Epithelial cell of prostate (primary cell): ENCODE results near the gene NHLRC1.

Experiments
- DNase-seq: peaks from one replicate; pipeline ENCODE4 v3.0.0-alpha.2; 2011; ENCODE audit warnings: low read depth, low spot score
- H3K27ac ChIP-seq: fragments of 450-650 bp; 2 replicates; pipeline ENCODE4 v1.5.1; 2017; ENCODE audit warnings: mild to moderate bottlenecking

Gene NHLRC1

GRCh38 chr6:18141805-18142590 lies 19.5 kb upstream of the NHLRC1 start:
- H3K27ac ChIP-seq: no peak overlapping the region
- no peak for DNase-seq

- H3K27ac ChIP-seq: no peak overlapping the region
- no peak for DNase-seq
These were observed 17.6 kb upstream of the NHLRC1 start for GRCh38 chr6:18139935-18140621.

- H3K27ac ChIP-seq: no peak overlapping the region
- no peak for DNase-seq
These were observed 16.4 kb upstream of the NHLRC1 start for GRCh38 chr6:18138906-18139305.

GRCh38 chr6:18136260-18136659 lies 13.8 kb upstream of the NHLRC1 start:
- no peak overlapping the region for H3K27ac ChIP-seq
- DNase-seq: no peak

GRCh38 chr6:18135171-18135570 lies 12.7 kb upstream of the NHLRC1 start:
- DNase-seq: no peak
- no peak overlapping the region for H3K27ac ChIP-seq

GRCh38 chr6:18132346-18132745 lies 9.9 kb upstream of the NHLRC1 start:
- DNase-seq: no peak
- H3K27ac ChIP-seq: no peak overlapping the region

- no peak overlapping the region for H3K27ac ChIP-seq
- DNase-seq: no peak
These were observed 3.6 kb upstream of the NHLRC1 start for GRCh38 chr6:18126121-18126520.

GRCh38 chr6:18121580-18122127 lies 823 bp downstream of the NHLRC1 start:
- no peak for DNase-seq
- no peak overlapping the region for H3K27ac ChIP-seq

- DNase-seq: no peak
- no peak overlapping the region for H3K27ac ChIP-seq
These were observed 3.2 kb downstream of the NHLRC1 start for GRCh38 chr6:18119236-18119635.

GRCh38 chr6:18118330-18118729 lies 4.1 kb downstream of the NHLRC1 start:
- DNase-seq: no peak
- H3K27ac ChIP-seq: no peak overlapping the region

- no peak overlapping the region for H3K27ac ChIP-seq
- DNase-seq: no peak
These were observed 5.3 kb downstream of the NHLRC1 start for GRCh38 chr6:18117136-18117535.

- DNase-seq: no peak
These were observed 7.1 kb downstream of the NHLRC1 start for GRCh38 chr6:18115356-18115755.

GRCh38 chr6:18110162-18110561 lies 12.3 kb downstream of the NHLRC1 start:
- H3K27ac ChIP-seq: no peak overlapping the region
- no peak for DNase-seq

More at GRCh38 chr6:18115356-18115755, 7.1 kb downstream of the NHLRC1 start:
- no peak overlapping the region for H3K27ac ChIP-seq

- no peak overlapping the region for H3K27ac ChIP-seq
- DNase-seq: no peak
These were observed 15.4 kb downstream of the NHLRC1 start for GRCh38 chr6:18107061-18107460.

- DNase-seq: no peak
- H3K27ac ChIP-seq: no peak overlapping the region
These were observed 19.5 kb downstream of the NHLRC1 start for GRCh38 chr6:18102783-18103509.

- no peak for DNase-seq
- H3K27ac ChIP-seq: no peak overlapping the region
These were observed 20.6 kb downstream of the NHLRC1 start for GRCh38 chr6:18101873-18102272.

- H3K27ac ChIP-seq: no peak overlapping the region
- DNase-seq: no peak
These were observed 21.2 kb downstream of the NHLRC1 start for GRCh38 chr6:18101271-18101670.

GRCh38 chr6:18100296-18100695 lies 22.2 kb downstream of the NHLRC1 start:
- no peak overlapping the region for H3K27ac ChIP-seq
- DNase-seq: no peak

GRCh38 chr6:18099511-18099910 lies 23.0 kb downstream of the NHLRC1 start:
- H3K27ac ChIP-seq: no peak overlapping the region
- peak; percentile 51 for DNase-seq

- H3K27ac ChIP-seq: no peak overlapping the region
- DNase-seq: no peak
These were observed 26.1 kb downstream of the NHLRC1 start for GRCh38 chr6:18096423-18096822.

- H3K27ac ChIP-seq: peak overlapping the region; percentile 30
- peak; percentile 31 for DNase-seq
These were observed 31.1 kb downstream of the NHLRC1 start for GRCh38 chr6:18091382-18091781.
